Fibroblast of the conjunctiva (primary cell): ENCODE data around the gene C8A.
A peak's percentile ranks its signal among the peaks of the same experiment; 100 is the strongest.

Experiments
- DNase-seq: peaks from one replicate; pipeline ENCODE4 v3.0.0-alpha.2; 2010; ENCODE audit warnings: low read depth

The C8A gene

DNA sequence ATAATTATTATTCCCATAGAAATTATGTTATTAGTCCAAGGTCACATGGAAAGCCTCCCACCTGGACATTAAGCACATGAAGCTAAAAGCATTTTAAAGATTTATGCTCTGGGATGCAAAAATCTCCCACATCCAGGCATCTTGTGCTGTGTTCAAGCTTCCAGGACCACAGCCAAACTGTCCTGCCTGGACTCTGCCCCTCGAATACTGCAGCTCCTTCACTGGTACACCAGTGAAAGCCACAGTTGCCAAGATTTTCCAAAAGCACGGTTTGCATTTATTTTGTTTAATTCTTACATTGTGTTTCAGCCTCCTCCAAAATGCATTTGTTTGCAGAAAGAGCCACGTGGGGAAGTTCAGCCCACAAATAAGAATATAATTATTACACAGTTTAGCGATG is 72.6 kb downstream of the C8A start:
- DNase-seq = no peak

DNA sequence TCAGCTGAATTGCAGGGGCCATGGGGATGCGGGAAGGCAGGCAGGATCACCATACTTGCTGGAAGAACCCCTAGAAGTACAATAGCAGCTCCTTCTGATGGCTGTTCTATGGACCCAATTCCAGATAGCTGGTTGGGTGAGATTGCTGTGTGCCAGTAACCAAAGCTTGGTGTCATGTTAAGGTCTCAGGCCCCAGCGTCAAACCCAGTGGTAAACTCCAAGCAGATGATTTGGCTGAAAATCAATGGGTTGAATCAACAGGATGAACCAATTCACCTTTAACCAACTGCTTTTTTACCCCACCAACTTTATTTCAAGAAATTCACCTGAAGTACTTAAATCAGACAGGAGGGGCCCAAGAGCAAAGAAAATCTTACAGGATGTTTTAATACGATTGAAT is 73.4 kb downstream of the C8A start:
- DNase-seq = no peak

DNA sequence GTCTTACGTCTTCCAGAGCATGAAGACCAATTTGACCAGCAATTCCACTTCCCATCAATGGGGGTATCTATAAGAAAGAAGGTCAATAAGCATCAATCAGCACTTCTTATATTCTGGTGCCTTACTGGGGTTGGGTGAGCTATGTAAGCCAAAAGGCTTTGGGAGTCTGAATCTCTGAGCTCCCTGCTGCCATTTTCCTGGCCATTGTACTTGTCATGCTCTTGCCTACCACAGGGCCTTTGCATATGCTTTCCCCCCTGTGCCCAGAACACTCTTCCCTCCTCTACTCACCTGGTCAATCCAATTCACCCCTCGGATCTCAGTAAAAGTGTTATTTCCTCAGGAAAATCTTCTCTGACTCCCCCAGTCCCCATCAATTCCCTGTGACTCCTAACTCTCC is 74.9 kb downstream of the C8A start:
- no peak for DNase-seq

DNA sequence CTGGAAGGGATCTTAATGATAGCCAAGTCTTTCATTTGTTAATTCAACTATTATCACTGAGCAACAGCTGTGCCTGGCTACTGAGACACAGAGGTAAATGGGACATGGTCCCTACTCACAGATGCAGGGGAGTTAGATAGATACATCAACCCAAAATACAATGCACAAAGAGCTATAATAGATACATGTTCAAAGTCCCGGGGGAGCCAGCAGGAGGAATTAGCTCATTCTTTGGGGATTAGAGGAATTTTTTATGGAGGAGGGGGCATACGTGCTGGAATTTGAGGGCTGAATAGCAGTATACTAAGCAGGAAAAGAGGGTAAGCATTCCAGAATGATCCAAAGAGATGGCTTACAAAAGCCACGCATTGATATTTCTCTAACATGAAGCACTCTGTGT is 76.6 kb downstream of the C8A start:
- DNase-seq = no peak

DNA sequence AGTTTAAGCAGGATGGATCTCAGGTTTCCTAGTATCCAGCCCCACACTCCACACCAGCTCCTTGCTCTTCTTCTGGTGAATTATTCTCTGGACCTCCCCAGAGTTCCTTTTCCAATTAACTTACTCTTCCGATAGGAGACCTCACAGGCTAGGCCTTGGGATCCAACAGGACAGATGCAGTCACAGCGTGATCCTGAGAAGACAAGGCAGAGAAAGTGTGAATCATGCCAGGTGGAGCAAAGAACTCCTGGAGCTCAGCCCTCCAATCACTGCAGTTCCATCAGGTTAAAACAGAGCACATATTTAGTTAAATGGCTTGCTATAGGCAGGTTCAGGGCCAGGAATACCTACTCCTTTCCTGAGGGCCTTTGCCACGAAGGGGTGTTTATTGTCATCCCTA is 77.1 kb downstream of the C8A start:
- DNase-seq = no peak

DNA sequence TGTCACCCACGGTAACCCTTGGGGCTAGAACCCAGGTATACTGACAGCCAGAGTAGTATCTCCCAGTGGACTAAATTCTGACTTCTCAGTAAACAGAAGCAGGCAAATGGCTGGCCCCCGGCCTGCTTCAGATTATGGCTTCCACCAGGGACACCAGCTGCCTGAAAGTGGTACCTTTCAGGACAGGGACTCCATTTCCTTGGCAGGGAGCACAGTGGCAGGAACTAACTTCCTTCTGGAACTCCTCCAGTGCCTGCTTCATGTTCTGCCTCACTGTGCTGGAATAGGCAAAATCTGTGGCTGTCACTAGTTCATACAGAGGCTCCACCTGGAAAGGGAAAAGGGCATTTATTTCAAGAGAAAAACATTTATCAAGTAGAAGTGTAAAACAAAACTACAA is 78.6 kb downstream of the C8A start:
- DNase-seq = no peak

DNA sequence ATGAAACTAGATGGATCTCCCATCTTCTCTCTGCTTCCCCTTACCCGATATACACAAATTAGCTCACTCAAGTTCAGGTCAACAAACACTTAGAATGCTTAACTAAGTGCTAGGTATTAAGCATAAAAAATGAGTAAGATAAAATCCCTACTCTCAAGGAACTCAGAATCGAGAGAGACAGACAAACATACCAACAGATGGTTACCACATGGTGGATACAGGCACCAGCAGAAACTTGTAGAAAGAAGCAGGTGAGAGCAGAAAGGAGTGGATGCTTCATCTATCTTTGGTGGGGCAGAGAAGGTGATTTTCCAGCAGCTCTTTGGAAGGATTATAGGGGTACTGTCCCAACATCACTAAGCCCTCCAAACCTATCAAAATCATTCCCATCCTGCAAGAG is 79.0 kb downstream of the C8A start:
- DNase-seq = no peak

DNA sequence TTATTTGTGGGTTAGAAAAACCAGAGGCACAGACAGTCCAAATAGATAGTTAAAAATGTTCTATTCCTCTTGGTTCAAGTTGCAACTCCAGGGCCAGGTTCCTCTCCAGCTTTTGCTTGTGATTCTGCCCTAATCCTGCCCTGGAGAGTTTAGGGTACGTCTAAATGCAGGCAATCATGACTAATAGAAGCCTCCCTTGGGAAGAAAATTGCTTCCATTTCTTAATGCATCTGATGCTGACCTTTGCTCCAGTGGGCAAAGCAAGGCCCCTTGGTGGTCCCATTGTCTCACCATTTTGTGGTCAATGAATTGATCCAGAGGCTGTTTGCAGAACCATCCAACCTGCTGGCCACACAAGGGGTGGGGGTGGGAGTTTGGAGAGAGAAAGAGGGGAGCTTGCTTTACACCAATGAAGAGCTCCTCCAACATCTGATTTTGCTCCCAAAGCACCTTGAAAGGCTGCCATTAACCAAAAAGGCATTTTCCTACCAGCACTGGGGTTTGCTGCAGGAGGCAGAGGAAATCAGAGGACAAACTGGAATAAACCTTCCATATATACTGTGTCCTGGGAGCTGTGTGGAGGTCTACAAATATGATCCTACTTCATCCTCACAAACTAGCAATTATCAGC is 79.9 kb downstream of the C8A start:
- peak; percentile 68 for DNase-seq

DNA sequence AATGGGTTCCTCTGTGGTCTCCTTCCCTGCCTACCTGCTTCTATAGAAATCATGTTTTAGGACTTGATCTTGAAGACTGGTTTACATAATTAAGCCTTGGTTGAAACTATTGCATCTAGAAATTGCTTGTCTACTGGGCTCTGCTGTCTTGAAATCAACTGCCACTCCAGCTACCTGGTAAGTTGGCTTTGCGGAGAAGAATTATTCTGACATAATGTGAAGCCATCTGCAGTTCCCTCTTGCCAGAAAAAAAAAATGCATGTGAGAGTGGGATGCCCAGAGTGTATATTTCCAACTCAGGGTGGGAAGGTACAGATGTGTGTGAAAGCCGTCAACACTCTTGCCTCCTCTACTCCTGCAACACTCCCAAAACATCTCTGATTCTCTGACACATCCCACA is 84.0 kb downstream of the C8A start:
- DNase-seq = no peak

DNA sequence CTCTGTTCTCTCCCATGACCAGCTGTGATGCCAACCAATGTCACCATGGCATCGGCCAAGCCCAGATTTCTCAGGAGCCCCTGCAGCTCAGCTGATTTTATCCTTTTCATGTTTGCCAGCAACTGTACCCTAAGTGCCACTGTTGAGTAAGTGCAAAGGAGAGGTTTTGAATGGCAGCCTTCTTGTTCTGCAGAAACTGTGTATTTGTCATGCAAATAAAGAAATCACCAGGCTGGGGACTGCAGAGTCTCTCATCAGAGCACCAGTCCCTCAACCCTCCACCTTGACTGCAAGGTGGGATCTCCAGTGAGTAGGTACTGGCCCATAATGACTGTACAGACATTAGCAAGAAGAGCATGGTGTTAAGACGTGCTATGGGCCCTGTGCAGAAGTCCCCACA is 84.6 kb downstream of the C8A start:
- no peak for DNase-seq

DNA sequence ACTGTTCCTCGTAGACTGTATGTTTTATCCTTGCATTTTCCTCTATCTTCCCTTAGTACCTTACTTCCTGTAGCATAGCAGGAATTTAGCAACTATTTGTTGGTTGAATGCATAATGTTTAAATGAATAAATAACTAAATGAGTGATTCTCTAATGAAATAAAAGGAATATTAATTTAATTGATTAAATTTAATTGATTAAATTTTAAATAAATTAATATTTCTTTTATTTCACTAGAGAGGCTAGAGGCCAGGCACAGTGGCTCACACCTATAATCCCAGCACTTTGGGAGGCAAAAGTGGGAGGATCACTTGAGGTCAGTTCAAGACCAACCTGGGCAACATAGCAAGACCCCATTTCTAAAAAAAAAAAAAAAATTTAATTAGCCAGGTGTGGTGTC is 85.4 kb downstream of the C8A start:
- DNase-seq = no peak

DNA sequence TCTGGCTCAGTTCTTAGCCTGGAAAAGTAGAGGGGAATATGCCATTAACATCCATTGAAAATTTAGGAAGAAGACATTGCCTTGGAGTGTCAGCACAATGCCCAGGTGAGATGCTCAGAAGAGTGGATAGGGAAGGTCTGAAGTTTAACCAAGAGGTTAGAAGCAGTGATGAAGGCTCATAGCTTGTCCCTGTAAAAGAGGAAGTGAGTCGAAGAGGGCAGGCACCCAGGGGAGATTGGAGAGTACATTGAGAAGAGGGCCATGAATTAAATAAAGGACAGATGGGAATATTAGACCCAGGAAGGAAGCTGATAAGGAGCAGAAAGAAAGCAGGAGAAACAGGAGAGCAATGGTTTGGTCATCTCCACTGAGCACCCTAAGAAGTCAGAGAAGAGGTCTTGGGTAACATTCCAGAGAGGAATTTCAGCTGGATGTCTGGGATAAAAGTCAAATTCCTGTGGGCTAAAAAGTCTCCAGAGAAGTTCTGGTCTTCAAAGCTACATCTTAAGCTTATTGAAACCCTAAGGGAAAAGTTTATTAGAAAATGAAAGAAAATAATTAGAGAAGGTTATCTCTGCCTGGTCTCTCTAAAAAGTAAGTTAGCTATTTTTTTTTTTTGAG is 93.9 kb downstream of the C8A start:
- no peak for DNase-seq

DNA sequence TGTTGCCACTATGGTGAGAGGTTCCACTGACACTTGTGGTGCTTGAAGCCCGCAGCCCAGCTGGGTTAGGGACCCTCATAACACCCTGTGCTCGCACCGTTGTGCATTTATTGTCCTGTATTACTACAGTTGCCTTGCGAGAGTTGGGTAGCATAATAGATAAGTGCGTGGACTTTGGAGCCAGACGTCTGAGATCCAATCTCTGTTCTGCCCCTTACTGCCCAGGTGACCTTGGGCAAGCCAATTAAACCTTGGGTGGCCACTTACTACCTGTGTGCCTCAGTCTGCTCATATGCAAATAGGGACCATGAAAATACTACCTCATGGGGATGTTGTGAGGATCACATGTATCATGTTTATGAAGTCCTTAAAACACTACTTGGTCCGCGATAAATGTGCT is 97.9 kb downstream of the C8A start:
- no peak for DNase-seq

DNA sequence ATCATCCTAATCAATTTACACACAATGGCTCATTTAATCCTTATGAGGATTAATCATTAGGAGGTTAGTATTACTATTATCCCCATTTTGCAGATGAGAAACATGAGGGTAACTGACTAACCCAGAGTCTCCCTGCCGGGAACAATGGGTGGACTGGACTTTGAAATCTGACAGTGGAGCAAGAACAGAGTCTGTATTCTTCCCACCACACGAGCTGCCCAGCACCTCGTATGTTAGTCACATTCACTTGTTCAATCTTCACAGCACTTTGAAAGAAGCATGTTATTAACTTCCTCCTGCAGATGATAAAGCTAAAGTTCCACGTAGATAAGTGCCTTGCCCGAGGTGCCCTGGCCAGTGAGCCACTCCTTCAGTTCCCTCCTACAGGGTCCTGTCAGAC is 98.8 kb downstream of the C8A start:
- DNase-seq = no peak

DNA sequence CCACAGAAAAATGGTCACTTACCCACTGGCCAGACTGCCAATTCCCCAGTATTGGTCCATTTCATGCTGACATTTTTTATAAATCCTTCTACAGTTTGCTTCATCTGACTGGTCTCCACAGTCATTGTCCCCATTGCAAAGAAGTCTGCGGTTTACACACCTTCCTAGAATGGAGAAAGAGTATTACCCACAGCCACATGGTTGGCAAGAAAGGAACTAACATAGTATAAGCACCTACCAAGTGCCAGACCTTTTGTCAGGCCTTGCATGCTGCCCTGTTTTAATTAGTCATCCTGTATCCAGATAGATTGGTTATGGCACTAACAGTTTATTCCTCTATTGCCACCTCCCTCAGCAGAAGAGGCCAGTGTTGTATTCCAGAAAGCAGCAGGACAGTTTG is 100.1 kb downstream of the C8A start:
- no peak for DNase-seq

DNA sequence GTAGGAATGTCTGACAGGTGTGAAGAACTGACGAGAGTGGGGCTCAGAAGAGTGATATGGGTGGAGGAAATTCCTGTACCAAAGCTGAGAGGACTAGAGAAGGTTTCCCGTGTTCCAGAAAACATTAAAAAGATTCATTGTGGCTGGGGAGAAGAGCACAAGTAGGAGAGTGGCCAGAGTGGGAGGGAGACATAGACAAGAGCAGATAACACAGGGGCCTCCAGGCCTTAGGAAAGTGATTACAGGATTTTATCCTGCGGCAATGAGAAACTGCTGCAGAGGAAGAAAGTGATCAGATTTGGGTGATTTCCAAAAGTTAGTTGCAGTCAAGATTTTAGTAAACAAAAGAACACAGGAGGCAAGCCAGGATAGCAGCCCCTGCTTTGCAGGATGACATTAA is 103.3 kb downstream of the C8A start:
- DNase-seq = no peak

DNA sequence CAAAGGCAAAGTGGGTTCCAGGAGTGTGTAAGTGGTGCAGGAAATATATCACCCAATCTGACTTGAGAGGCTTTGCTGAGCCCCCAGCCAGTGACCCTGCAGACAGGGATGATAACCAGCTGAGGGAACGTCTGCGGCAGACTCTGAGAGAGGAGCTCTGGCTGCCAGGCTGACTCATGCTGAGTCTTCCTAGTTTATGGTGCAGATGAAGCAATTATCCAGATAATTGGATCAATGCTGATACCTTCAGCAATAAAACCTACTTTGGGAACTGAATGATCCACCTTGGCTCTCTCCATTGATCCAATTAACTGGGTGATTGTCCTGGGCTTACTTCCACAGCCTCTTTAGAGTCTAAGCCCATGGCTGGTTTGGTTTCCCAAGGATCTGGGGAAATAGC is 103.9 kb downstream of the C8A start:
- no peak for DNase-seq

DNA sequence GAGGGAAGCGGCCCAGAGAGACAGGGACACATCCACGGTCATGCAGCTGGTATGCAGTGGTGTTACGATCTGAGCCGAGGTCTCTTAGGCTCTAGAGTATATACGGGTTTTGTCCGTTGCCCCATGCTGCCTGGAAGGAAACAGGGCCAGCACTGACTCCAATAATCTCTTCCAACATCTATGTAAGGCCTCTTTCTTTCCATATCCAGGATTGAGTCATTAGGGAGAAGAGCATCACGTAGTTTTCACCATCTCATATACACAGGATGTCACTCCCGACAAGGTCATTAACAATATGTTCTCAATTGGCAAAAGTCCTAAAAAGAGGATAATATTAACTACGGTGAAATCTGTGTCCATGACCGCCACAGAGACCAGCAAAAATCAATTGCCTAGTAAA is 106.8 kb downstream of the C8A start:
- DNase-seq = no peak

DNA sequence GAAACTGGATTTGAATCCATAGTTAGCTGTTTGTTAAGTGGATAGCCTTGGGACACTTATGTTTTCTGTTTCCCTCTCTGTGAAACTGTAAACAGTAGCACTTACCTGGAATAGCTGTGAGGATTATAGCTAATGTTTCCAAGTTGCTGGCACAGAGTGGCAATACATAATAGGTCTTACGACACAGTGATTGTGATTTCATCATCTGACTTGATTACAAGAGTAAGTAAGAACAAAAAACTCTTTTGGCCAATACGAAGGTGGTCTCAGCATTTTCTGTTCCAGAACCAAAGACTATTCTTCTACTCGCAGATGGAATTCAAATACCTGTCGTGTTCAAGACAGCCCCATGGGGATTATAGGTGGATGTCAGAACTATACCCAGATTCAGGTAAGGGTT is 109.1 kb downstream of the C8A start:
- DNase-seq = no peak

DNA sequence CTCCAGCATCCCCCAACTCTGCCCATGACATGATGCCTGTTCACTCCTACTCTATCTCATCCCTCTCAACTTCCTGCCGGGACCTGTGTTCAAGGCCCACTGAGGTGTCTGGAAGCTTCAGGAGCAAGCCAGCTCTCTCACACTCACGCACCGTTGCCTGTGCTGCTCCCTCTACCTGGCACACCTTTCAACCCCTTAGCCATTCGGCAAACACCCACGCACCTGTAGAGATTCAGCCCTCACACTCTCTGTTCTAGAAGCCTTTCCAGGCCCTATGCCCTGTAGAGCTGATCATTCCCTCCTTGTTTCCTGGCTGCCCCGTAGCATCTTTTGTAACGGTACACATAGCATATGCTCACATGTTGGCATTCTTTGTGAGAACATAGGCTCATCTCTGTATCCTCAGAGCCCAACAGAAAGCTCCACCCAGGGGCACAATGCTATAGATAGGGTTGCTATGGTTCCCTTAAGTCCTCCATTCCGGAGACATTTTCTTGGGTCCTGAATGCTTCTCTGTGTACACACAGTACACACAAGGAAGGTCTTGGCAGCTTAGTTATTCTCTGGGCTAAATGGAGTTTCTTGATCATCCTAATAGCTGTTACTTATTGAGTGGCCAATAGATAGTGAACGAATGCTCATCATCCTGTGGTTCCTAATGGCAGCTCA is 109.9 kb downstream of the C8A start:
- no peak for DNase-seq

DNA sequence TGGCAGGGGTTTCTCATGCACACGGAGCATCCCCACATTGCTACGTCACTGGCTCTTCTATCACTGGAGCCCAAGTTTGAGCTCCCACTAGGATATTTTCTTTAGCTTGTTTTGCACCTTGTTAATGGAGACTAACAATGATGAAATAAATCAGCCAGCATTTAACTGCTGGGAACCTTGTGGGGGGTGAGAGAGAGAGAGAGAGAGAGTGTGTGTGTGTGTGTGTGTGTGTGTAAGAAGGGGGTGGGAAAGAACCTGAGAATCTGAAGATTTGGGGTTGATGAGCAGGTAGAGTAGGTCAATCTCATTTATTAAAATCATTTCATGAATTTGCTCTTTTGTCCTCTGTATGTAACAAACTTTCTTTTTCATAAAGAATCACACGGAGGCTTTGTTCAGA is 110.6 kb downstream of the C8A start:
- no peak for DNase-seq

DNA sequence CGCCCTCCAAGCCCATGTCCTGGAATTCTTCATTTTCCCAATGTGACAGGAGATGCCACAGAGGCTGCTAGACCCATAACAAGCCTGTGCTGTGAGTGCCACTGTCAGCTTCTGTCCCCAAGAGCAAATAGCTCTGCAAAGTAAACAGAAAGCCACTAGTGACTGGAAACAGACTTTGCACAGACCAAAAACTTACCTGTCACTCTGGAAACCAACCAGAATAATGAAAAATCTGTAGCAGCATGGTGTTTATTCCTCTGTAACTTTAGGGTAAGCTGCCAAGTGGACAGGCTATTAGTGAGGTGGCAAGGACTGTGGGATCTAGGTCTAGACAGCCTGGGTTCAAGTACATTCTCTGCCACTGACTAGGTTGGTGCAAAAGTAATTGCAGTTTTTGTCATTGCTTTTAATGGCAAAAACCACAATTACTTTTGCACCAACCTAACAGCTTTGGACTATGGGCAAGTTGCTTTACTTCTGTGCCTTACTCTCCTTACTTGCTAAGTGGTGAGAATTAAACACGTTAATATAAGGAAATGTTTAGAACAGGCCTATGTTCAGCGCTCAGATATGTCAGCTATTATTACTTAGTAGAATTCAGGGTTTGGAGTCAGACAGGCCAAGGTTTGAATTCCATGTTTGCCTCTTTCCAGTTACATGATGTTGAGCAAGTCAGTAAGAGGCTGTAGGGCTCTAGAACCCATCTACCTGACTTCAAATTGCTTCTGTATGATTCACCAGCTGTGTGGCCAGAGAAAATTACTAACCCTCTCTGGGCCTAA is 111.5 kb downstream of the C8A start, which contains the start of gene C8B:
Gene C8B (minus strand): TSS at position 100 of the 782 bp plus-strand sequence. CDS start 67 bp downstream, at position 33.
- no peak for DNase-seq

DNA sequence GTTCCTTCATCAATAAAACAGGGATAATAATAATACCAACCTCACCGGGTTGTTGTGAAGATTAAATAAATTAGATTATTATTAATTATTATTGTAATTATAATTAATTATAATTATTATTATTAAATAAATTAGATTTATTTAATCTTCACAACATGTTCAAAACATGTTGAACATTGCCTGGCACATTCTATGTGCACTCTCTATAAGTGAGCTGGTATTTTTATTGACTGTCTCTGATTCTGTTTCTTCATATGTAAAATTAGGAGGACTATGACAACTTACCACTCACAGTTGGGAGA is 112.1 kb downstream of the C8A start:
- no peak for DNase-seq
